MM.1S (cell line): Measurements from ENCODE around the gene KLHL25.

Experiments
- DNase-seq: peaks from one replicate; pipeline ENCODE4 v3.0.0-alpha.2; 2015
- H2AFZ ChIP-seq: fragments of 300-600 bp; sonication (generic); 2 replicates; pipeline ENCODE4 v1.6.0; 2016; ENCODE audit warnings: antibody characterized with exemption, low read length
- H3F3A ChIP-seq: fragments of 300-600 bp; sonication (generic); 2 replicates; pipeline ENCODE4 v1.6.1; 2016; ENCODE audit warnings: mild to moderate bottlenecking, antibody characterized with exemption, low read length, moderate library complexity, mixed read lengths; ENCODE audit not compliant: insufficient read depth
- H3K27ac ChIP-seq: fragments of 300-600 bp; sonication (generic); 2 replicates; pipeline ENCODE4 v1.5.1; 2016; ENCODE audit warnings: mild to moderate bottlenecking, low read length
- H3K27me3 ChIP-seq: fragments of 300-600 bp; sonication (generic); replicated peaks from 2 replicates; pipeline ENCODE4 v1.6.0; 2016; ENCODE audit warnings: low read length; ENCODE audit not compliant: insufficient read depth
- H3K36me3 ChIP-seq: fragments of 300-600 bp; sonication (generic); replicated peaks from 2 replicates; pipeline ENCODE4 v1.6.1; 2016; ENCODE audit warnings: mild to moderate bottlenecking, low read length, mixed read lengths; ENCODE audit not compliant: insufficient read depth
- H3K4me1 ChIP-seq: fragments of 300-600 bp; sonication (generic); 2 replicates; pipeline ENCODE4 v1.6.1; 2016; ENCODE audit warnings: low read length, mixed read lengths
- H3K4me2 ChIP-seq: fragments of 300-600 bp; sonication (generic); 2 replicates; pipeline ENCODE4 v1.6.0; 2016; ENCODE audit warnings: low read depth, low read length
- H3K4me3 ChIP-seq: fragments of 300-600 bp; sonication (generic); 2 replicates; pipeline ENCODE4 v1.5.1; 2016; ENCODE audit warnings: low read length, mixed read lengths
- H3K79me2 ChIP-seq: fragments of 300-600 bp; sonication (generic); 2 replicates; pipeline ENCODE4 v1.6.1; 2016; ENCODE audit warnings: mixed run types, low read length, mixed read lengths
- H3K9ac ChIP-seq: fragments of 300-600 bp; sonication (generic); 2 replicates; pipeline ENCODE4 v1.6.1; 2016; ENCODE audit warnings: low read length, mixed read lengths
- H3K9me2 ChIP-seq: fragments of 300-600 bp; sonication (generic); replicated peaks from 2 replicates; pipeline ENCODE4 v1.6.1; 2016; ENCODE audit warnings: mild to moderate bottlenecking, low read length, mixed read lengths; ENCODE audit not compliant: insufficient read depth
- H3K9me3 ChIP-seq: fragments of 300-600 bp; sonication (generic); replicated peaks from 2 replicates; pipeline ENCODE4 v1.6.1; 2016; ENCODE audit warnings: mild to moderate bottlenecking, low read length, mixed read lengths; ENCODE audit not compliant: insufficient read depth
- H4K20me1 ChIP-seq: fragments of 300-600 bp; sonication (generic); 2 replicates; pipeline ENCODE4 v1.6.1; 2016; ENCODE audit warnings: mild to moderate bottlenecking, low read length, moderate library complexity, mixed read lengths; ENCODE audit not compliant: insufficient read depth
- CTCF ChIP-seq: fragments of 300-600 bp; sonication (generic); IDR thresholded peaks from 2 replicates; pipeline ENCODE4 v1.5.1; 2016; ENCODE audit warnings: antibody characterized with exemption, low read length, mixed read lengths
- EZH2 ChIP-seq: fragments of 300-600 bp; sonication (generic); optimal IDR thresholded peaks from 2 replicates; pipeline ENCODE3; 2017; ENCODE audit warnings: low read depth, mild to moderate bottlenecking, antibody characterized with exemption, low read length, mixed read lengths
- EZH2phosphoT487 ChIP-seq: fragments of 300-600 bp; sonication (generic); IDR thresholded peaks from 2 replicates; pipeline ENCODE4 v1.6.1; 2018; ENCODE audit warnings: antibody characterized with exemption, low read length

Gene KLHL25

DNA sequence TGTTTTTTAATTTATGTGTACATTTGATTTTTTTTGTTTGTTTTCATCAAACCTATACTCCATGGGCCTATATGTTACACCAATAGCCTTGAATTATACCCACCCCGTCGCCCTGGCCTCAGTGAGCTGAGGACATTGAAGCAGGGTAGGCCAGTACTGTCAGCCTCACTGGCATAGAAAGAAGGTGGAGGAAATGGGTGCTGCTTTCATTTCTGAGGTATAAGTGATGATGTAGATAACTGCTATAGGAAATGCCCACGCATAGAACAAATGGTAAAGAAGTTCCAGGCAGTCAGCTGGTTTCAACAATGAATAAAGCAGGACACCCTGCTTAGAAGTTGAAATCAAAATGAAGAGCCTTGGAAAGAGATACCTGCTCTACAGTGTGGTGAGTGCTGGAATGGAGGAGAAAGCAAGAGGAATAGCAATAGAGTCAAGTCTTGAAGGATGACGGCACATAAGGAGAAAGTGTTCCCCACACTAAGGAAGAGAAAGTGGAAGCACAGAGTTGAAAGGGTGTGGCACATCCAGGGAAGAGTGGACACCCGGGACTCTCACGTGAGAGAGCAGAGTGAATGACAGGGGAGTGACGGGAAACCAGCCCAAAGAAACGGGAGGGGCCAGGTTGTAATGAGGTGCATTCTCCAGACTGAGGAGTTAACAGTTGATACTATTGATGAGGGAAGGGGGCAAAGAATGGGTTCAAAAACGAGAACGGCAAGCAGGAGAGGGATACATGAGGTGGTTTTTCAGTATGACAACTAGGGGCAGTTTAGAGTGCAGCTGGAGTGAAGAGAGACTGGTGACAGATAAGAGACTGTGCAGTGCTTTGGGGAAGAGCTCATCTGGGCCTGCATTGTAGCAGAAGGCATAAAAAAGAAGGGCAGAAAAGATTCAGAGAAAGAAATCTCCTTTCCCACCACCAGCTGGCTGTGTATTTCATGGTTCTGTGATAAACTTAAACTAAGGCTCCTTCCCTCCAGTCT lies 70.5 kb downstream of the KLHL25 start:
- no peaks in the 10 kb centered on the region for H3K4me1 ChIP-seq
- no peaks in the 10 kb centered on the region for H4K20me1 ChIP-seq
- peaks cover 14% of the 10 kb centered on the region for H3K36me3 ChIP-seq
- no peak overlapping the region for H3K4me2 ChIP-seq
- no peaks in the 10 kb centered on the region for H3K27me3 ChIP-seq
- H3K9me2 ChIP-seq: no peaks in the 10 kb centered on the region
- H3F3A ChIP-seq: no peaks in the 10 kb centered on the region
- TF ChIP-seq CTCF (no peak), EZH2 (no peak), EZH2phosphoT487 (no peak)
- H3K9me3 ChIP-seq: no peaks in the 10 kb centered on the region
- no peak overlapping the region for H3K9ac ChIP-seq
- H3K4me3 ChIP-seq: no peak overlapping the region
- H3K27ac ChIP-seq: no peak overlapping the region
- no peak for DNase-seq
- H2AFZ ChIP-seq: no peak overlapping the region
- H3K79me2 ChIP-seq: no peaks in the 10 kb centered on the region

GRCh38 chr15:85722374-85723152 lies 72.2 kb downstream of the KLHL25 start:
- H3K9ac ChIP-seq: no peak overlapping the region
- H4K20me1 ChIP-seq: no peaks in the 10 kb centered on the region
- no peak for DNase-seq
- no peak for TF ChIP-seq EZH2phosphoT487
- TF ChIP-seq EZH2: no peak
- TF ChIP-seq CTCF: no peak
- no peaks in the 10 kb centered on the region for H3K4me1 ChIP-seq
- peaks cover 20% of the 10 kb centered on the region for H3K36me3 ChIP-seq
- H3K27ac ChIP-seq: no peak overlapping the region
- H3F3A ChIP-seq: no peaks in the 10 kb centered on the region
- H3K4me3 ChIP-seq: no peak overlapping the region
- no peak overlapping the region for H3K4me2 ChIP-seq
- H3K9me2 ChIP-seq: no peaks in the 10 kb centered on the region
- no peak overlapping the region for H2AFZ ChIP-seq
- H3K9me3 ChIP-seq: no peaks in the 10 kb centered on the region
- no peaks in the 10 kb centered on the region for H3K27me3 ChIP-seq
- H3K79me2 ChIP-seq: no peaks in the 10 kb centered on the region

- Histone ChIP-seq H3F3A (no peaks in the 10 kb centered on the region), H3K9me3 (no peaks in the 10 kb centered on the region), H3K27ac (no peak overlapping the region), H3K9me2 (no peaks in the 10 kb centered on the region), H3K4me3 (no peak overlapping the region), H3K79me2 (no peaks in the 10 kb centered on the region), H4K20me1 (no peaks in the 10 kb centered on the region), H3K4me1 (no peaks in the 10 kb centered on the region), H3K9ac (no peak overlapping the region), H3K36me3 (peaks cover 25% of the 10 kb centered on the region; the same call in 1 of the 2 replicates), H3K27me3 (no peaks in the 10 kb centered on the region), H2AFZ (no peak overlapping the region), H3K4me2 (no peak overlapping the region)
- TF ChIP-seq CTCF (no peak), EZH2 (no peak), EZH2phosphoT487 (no peak)
- no peak for DNase-seq
Observed at GRCh38 chr15:85718981-85719380, 75.7 kb downstream of the KLHL25 start.
